Lower lobe of right lung (tissue), 2 donors: ENCODE results near the gene WDFY2. TPM values are rescaled to one million over a fixed set of nuclear protein-coding genes. Genes with fewer than 3 reads are reported as not detected.

Experiments used
- ATAC-seq, 2 donors: fragments of 200-7000 bp; cut with Tn5 transposase; one replicate each; pipeline ENCODE4 v1.9.1; 2020 to 2022; ENCODE audit warnings: mild to moderate bottlenecking in 2 of 2, moderate library complexity in 2 of 2
- DNase-seq: peaks from one replicate; pipeline ENCODE4 v3.0.0-alpha.2; 2020
- H3K27ac ChIP-seq: fragments of 200-600 bp; one replicate; pipeline ENCODE4 v1.8.0; 2022
- H3K27me3 ChIP-seq: fragments of 200-600 bp; one replicate; pipeline ENCODE4 v1.8.0; 2022; ENCODE audit warnings: low read depth
- H3K36me3 ChIP-seq: fragments of 200-600 bp; one replicate; pipeline ENCODE4 v1.8.0; 2022; ENCODE audit warnings: mild to moderate bottlenecking
- H3K4me1 ChIP-seq: fragments of 200-600 bp; one replicate; pipeline ENCODE4 v1.8.0; 2022
- H3K4me3 ChIP-seq: fragments of 200-600 bp; one replicate; pipeline ENCODE4 v1.8.0; 2022; ENCODE audit warnings: mild to moderate bottlenecking
- H3K9me3 ChIP-seq: fragments of 200-600 bp; one replicate; pipeline ENCODE4 v1.8.0; 2022
- CTCF ChIP-seq: fragments of 200-600 bp; IDR thresholded peaks from one replicate; pipeline ENCODE4 v1.8.0; 2022; ENCODE audit warnings: antibody characterized with exemption, mild to moderate bottlenecking
- intact Hi-C: fragments of 100-400 bp; cut with DNase I; formaldehyde crosslinking; loops from one replicate; pipeline ENCODE4 v1.11.0; 2022
- total RNA-seq: library from RNA; stranded (reverse); fragmentation: NEBNext Ultra II Directional; extraction: Animal tissue kit (Norgen Biotek cat#: 25700); gene quantifications from one replicate; pipeline ENCODE4 v1.2.1, GENCODE V29; 2021
- donor health status: DM: no; HTN: yes; CAD: no; lungs with severe emphysema.

The WDFY2 gene
- total RNA-seq, 1 donor from 2014 or later = 16.6 TPM

- Histone ChIP-seq H3K4me1 (peaks cover 5% of the 10 kb centered on the region), H3K27ac (peak overlapping the region; percentile 9), H3K36me3 (peaks cover 12% of the 10 kb centered on the region), H3K4me3 (no peak overlapping the region), H3K9me3 (no peaks in the 10 kb centered on the region), H3K27me3 (no peaks in the 10 kb centered on the region)
- DNase-seq = no peak
- TF ChIP-seq CTCF = no peak
- intact Hi-C loops = no loop called here
- ATAC-seq = peak; percentile 44 to 61
Observed at GRCh38 chr13:51793570-51794271, 209.5 kb downstream of the WDFY2 start.

GRCh38 chr13:51794964-51795363 lies 210.7 kb downstream of the WDFY2 start:
- ATAC-seq (no peak), DNase-seq (no peak)
- Histone ChIP-seq H3K36me3 (peaks cover 12% of the 10 kb centered on the region), H3K4me3 (no peak overlapping the region), H3K9me3 (no peaks in the 10 kb centered on the region), H3K27ac (no peak overlapping the region), H3K4me1 (peaks cover 5% of the 10 kb centered on the region), H3K27me3 (no peaks in the 10 kb centered on the region)
- intact Hi-C loops = no loop called here
- TF ChIP-seq CTCF = no peak

DNA sequence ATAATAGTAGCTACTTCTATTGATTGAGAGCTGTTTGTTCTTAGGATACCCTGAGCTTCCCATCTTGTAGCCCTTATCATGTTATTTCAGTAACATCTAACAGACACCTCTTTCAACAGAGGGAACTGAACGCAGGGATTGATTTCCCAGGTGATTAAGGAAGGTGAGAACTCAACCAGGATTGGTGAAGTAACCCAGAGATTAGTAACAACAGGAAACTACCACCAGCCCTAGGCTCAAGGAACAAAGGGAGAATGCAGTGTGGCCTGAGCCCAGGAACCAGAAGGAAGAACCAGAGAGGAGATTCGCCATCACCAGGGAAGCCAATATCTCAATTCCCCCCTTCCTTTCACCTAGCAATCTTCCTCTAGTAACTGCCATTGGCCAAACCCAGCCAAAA lies 211.2 kb downstream of the WDFY2 start:
- H3K36me3 ChIP-seq = peaks cover 12% of the 10 kb centered on the region
- H3K4me1 ChIP-seq = peaks cover 5% of the 10 kb centered on the region
- ATAC-seq (no peak), DNase-seq (no peak)
- H3K9me3 ChIP-seq = no peaks in the 10 kb centered on the region
- intact Hi-C loops = no loop called here
- H3K27ac ChIP-seq = no peak overlapping the region
- H3K27me3 ChIP-seq = no peaks in the 10 kb centered on the region
- TF ChIP-seq CTCF = no peak
- H3K4me3 ChIP-seq = no peak overlapping the region

- no peak for TF ChIP-seq CTCF
Observed at GRCh38 chr13:51796546-51796945, 212.3 kb downstream of the WDFY2 start.

DNA sequence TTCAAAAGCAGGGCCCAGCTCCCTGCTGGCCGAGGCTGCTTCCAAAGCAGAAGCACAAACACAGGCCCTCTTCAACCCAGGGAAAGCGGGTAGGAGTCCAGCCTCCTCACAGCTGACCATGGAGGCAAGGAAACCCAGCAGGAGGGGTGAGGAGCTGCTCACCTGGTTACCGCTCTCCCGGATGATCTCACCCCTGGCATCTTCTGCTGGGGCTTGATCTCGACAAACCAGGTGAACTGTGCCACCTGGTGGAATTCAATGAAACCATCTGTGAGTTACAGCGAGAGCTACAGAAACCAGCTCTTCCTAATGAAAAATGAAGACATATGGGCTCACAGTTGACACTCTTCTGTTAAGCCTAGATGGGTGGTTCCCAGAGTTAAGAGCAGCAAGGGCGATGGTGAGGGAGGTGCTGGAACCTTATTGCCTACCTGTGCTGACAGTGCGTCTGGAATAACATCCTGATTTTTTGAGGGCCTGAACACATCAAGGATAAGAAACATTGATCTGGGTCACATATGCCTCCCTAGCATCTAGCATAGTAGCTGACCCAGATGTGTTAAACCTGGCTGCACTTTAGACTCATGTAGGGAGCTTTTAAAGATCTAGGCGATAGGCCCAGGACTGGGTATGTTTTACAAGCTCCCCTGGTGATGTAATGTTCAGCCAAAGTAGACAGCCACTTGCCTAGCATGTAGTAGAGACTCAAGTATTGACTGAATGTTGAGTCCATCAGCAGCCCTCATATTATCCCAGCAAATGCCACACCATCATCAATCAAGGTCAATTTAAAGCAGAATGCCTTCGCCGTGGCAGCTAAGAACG lies 213.6 kb downstream of the WDFY2 start:
- H3K9me3 ChIP-seq = no peaks in the 10 kb centered on the region
- DNase-seq (no peak), ATAC-seq (peak; percentile 41 to 50)
- peak; percentile 38 for TF ChIP-seq CTCF
- peaks cover 12% of the 10 kb centered on the region for H3K36me3 ChIP-seq
- H3K4me3 ChIP-seq = no peak overlapping the region
- no peak overlapping the region for H3K27ac ChIP-seq
- H3K4me1 ChIP-seq = peaks cover 24% of the 10 kb centered on the region
- no peaks in the 10 kb centered on the region for H3K27me3 ChIP-seq
- intact Hi-C loops = no loop called here

More at GRCh38 chr13:51796546-51796945, 212.3 kb downstream of the WDFY2 start:
- Histone ChIP-seq H3K27me3 (no peaks in the 10 kb centered on the region), H3K4me1 (peaks cover 11% of the 10 kb centered on the region), H3K4me3 (no peak overlapping the region), H3K36me3 (peaks cover 12% of the 10 kb centered on the region), H3K9me3 (no peaks in the 10 kb centered on the region), H3K27ac (no peak overlapping the region)
- DNase-seq (no peak), ATAC-seq (no peak)
- intact Hi-C loops = no loop called here
